GM18870 (cell line): ENCODE results near the gene CLDN6.
A peak's percentile ranks its signal among the peaks of the same experiment; 100 is the strongest.

Source experiments
- ATAC-seq: cut with Tn5 transposase; IDR thresholded peaks from one replicate; pipeline ENCODE4 v1.9.1; 2021; ENCODE audit warnings: moderate library complexity; ENCODE audit not compliant: unreplicated experiment

The CLDN6 gene

DNA sequence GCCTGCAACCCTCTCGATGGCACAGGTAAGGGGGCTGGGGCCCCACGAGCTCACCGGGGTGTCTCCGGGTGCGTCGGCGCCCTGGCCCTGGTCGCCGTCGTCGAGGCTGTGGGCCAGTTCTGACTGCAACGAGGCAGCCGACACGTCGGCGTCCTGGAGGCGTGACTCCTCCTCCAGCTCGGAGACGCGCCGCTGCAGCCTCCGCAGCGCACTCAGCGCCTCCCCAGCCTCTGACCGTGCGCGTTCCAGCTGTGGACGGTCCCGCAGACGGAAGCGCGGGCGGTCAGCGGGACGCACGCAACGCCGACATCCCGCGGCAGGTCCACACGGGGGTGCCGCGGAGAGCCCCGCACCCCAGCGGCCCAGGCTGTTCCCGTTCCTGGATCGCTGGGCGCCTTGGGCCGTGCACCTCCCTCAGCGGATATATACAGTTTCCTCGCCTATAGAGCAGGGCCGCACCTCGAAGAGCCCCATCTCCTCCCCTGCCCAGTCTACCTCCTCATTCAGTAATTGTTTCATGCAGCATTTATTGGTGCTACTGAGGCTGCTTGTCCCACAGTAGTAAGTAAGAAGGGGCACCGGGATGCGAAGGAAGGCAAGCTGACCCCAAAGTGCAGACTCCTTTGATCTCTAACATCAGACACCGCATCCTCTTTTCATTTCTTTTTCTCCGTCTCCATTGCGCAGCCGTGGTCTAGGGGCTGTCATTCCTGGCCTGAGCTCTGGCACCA, 11.7 kb upstream of the CLDN6 start:
- ATAC-seq = no peak

DNA sequence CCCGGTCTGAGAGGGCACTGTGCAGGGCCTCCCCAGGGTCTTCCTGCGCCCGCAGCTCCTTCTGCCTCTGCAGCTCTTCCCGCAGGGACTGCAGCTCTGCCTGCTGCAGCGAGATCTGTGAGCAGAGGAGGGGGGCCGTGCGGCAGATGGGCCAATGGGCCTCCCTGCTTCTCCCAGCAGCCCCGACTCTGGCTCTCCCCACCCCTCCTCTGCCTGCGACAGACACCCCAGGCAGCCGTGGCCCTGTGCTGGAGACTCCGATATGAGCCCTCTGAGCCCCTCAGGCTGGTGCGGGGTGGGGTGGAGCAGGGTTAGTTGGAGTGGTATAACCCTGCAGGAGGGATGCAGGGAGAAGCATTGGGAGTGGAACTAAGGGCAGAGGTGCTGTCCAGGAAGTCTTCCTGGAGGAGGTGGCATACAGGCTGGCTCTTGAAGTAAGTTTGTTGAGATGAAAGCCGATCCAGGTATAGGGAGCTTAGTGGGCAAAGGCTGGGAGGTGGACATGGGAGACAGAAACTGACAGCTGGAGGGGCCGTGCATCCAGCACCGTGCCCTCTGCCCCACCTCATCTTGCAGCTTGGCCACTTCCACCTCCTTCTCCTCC, 10.8 kb upstream of the CLDN6 start:
- no peak for ATAC-seq

GRCh38 chr16:3027983-3028715, 10.2 kb upstream of the CLDN6 start:
- ATAC-seq = no peak

DNA sequence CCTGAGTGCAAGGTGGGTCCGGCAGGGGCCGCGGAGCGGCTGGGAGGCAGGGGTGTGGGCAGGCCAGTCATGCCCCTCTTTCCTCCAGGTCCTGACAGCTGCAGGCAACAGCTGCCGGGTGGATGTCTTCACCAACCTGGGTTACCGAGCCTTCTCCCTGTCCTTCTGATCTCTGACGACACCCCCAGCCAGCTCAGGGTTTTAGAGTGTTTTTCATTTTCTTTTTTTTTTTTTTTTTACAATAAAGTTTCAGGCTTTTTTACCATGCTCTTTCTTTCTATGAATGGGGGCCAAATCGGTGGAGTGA, 9.5 kb upstream of the CLDN6 start:
- ATAC-seq = no peak

GRCh38 chr16:3026609-3027488, 8.9 kb upstream of the CLDN6 start:
- ATAC-seq = no peak

- ATAC-seq = no peak
Measured at GRCh38 chr16:3026003-3026378, 8.0 kb upstream of the CLDN6 start.

DNA sequence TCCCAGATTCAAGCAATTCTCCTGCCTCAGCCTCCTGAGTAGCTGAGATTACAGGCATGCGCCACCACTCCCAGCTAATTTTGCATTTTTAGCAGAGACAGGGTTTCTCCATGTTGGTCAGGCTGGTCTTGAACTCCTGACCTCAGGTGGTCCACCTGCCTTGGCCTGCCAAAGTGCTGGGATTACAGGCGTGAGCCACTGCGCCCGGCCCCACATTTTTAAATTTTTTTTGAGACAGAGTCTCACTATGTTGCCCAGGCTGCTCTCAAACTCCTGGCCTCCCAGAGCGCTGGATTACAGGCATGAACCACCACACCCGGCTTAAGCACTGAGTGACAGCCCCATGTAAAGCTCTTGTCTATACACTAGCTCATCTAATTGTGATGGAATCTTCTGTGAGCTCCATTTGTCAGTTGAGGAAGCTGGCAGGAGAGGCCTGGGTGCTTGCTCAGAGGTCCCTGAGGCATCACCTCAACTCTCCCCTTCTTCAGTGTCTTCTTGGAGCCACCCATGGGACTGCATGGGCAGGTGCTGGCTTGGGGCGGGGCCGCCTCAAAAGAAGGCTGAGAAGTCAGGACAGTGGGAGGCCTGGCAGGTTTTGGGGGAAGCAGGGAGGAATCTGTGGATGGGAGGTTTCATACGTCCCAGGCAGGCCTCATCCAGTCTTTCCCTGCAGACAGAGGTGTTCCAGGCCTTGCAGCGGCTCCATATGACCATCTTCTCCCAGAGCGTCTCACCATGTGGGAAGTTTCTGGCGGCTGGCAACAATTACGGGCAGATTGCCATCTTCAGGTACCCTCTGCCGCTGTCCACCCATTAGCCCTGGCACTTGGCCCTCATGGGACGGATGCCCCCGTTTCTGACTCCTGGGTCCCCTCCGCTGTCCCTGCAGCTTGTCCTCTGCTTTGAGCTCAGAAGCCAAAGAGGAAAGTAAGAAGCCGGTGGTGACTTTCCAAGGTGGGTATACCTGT, 7.3 kb upstream of the CLDN6 start:
- no peak for ATAC-seq

GRCh38 chr16:3023669-3024478, 5.9 kb upstream of the CLDN6 start, which contains the start of the genes HCFC1R1 and THOC6:
Gene HCFC1R1, minus strand, starts transcription at chr16:3023942. Its CDS starts 1 bp downstream, at chr16:3023941.
Gene THOC6, plus strand, starts transcription at chr16:3024035. Its CDS starts 292 bp downstream, at chr16:3024327.
- peak; percentile 66 for ATAC-seq

DNA sequence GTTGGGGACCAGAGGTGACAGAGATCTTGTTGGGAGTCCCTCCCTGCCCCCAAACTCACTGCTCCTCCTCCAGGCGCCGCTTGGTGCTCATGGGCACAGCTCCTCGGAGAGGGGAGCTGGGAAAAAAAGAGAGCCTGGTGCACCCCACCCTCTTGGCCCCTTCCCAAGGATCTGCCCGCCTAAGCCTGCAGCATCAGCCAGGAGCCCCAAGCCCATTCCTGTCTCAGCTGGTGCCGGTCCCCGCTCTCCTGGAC, 5.4 kb upstream of the CLDN6 start:
- ATAC-seq = no peak

- ATAC-seq = no peak
Measured at GRCh38 chr16:3022684-3023414, 4.9 kb upstream of the CLDN6 start.

- no peak for ATAC-seq
Measured at GRCh38 chr16:3022208-3022683, 4.3 kb upstream of the CLDN6 start.

GRCh38 chr16:3021449-3022207, 3.6 kb upstream of the CLDN6 start:
- no peak for ATAC-seq

DNA sequence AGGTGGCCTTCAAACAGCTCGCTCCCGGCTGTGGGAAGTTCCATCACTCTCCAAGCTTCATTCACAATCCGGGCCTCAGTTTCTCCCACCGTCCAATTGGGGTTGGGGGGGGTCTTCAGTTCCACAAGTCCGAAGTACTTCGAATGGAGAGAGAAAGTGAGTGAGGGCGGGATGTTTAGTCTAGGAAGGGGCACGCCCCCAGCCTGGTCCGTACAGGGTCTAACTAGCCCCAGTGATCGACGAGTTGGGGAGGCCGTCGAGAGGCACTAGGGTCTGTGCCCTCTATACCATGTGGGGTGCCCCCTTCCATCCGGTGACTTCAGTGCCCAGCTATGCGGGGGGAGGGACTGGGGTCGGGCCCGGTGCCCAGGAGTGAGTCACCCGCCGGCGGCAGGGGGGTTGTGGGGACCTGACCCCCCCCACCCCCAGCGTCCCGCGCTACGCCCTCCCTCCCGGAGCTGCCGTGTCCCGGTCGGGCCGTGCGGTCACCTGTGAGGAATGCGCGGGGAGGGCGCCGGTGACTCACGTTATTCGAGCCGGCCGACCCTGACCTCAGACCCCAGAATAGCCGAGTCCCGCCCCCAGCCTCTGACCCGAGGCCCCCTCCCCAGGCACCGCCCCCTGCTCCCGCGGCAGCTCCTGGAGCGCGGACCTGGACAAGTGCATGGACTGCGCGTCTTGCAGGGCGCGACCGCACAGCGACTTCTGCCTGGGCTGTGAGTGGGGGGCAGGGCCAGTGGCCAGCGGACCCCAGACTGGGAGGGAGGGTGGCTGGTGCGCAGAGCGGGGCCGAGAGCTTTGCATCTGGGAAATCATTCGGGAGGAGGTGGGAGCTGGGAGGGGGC, 2.8 kb upstream of the CLDN6 start:
- no peak for ATAC-seq

DNA sequence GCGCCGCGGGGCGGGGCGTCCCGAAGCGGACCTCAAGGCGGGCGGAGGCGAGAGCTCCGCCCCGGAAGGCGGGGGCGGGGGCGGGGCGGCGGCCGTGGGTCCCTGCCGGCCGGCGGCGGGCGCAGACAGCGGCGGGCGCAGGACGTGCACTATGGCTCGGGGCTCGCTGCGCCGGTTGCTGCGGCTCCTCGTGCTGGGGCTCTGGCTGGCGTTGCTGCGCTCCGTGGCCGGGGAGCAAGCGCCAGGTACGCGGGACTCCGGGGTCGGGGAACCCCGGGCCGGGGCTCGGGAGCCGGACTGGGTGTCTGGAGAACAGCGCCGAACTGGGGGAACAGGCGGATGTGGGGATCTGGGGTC, 2.2 kb upstream of the CLDN6 start, which contains the start of gene TNFRSF12A:
Gene TNFRSF12A, plus strand, starts transcription at position 122 of the 357 bp plus-strand sequence. Its CDS starts 30 bp downstream, at position 152.
- no peak for ATAC-seq

DNA sequence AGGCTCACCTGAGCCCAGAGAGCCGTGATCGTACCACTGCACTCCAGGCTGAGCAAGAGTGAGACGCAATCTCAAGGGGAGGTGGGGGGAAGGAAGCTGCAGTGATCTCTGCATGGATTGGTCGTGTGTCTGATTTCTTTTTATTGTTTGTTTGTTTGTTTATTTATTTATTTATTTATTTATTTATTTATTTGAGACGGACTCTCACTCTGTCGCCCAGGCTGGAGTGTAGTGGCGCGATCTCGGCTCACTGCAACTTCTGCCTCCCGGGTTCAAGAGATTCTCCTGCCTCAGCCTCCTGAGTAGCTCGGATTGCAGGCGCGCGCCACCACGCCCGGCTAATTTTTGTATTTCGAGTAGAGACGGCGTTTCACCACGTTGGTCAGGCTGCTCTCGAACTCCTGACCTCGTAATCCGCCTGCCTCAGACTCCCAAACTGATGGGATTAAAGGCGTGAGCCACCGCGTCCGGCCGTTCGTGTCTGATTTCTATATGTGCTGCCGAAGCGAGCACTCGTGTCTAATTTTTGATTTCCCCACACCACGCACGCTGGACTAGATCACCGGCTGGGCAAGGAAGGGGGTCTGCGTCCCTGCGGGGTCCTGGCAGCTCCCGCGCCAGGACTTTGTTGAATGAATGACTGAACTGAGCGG, 1.7 kb upstream of the CLDN6 start:
- no peak for ATAC-seq

GRCh38 chr16:3017344-3017743, 639 bp downstream of the CLDN6 start:
- ATAC-seq = no peak
